Transverse colon (tissue), 4 donors: ENCODE data around the gene LRP5. TPM values are rescaled to one million over a fixed set of nuclear protein-coding genes. Genes with fewer than 3 reads are reported as not detected.
A peak's percentile ranks its signal among the peaks of the same experiment; 100 is the strongest.

ENCODE experiments used
- DNase-seq: peaks from one replicate; pipeline ENCODE4 v3.0.0-alpha.2; 2019
- H3K27ac ChIP-seq, 4 donors: fragments of 200-600 bp; sonication (generic); 2 replicates each; pipeline ENCODE4 v1.5.1; 2016 to 2018; ENCODE audit warnings: inconsistent platforms in 4 of 4
- H3K27me3 ChIP-seq: fragments of 200-600 bp; sonication (generic); 2 replicates; pipeline ENCODE4 v1.5.1; 2017; ENCODE audit warnings: inconsistent platforms
- H3K36me3 ChIP-seq, 4 donors: fragments of 200-600 bp; sonication (generic); 2 replicates each; pipeline ENCODE4 v1.5.1; 2017 to 2019; ENCODE audit warnings: inconsistent platforms in 4 of 4
- H3K4me1 ChIP-seq, 4 donors: fragments of 200-600 bp; sonication (generic); 2 replicates each; pipeline ENCODE4 v1.5.1; 2017 to 2020; ENCODE audit warnings: inconsistent platforms in 4 of 4
- H3K4me3 ChIP-seq, 4 donors: fragments of 200-600 bp; sonication (generic); 1 replicate in 1 of 4; 2 replicates in 3 of 4; pipeline versions ENCODE4 v1.5.1 to v1.6.1; 2017 to 2019; ENCODE audit warnings: inconsistent platforms in 4 of 4
- H3K9me3 ChIP-seq, 2 donors: fragments of 200-600 bp; sonication (generic); 2 replicates each; pipeline ENCODE4 v1.5.1; 2017 to 2019; ENCODE audit warnings: inconsistent platforms in 2 of 2
- CTCF ChIP-seq, 5 experiments: fragments of 200-600 bp in 3 of 5; fragments of 450-650 bp in 2 of 5; sonication (generic) in 3 of 5; IDR thresholded peaks; 1 replicate in 2 of 5; 2 replicates in 3 of 5; pipeline ENCODE4 v1.5.1; 2016 to 2017; ENCODE audit warnings: antibody characterized with exemption in 5 of 5, inconsistent platforms in 3 of 5, mild to moderate bottlenecking in 2 of 5, moderate library complexity in 1 of 5
- EP300 ChIP-seq: sonication (generic); formaldehyde crosslinking; IDR thresholded peaks from one replicate; pipeline ENCODE4 v1.6.1; 2017; ENCODE audit warnings: antibody characterized with exemption, low read depth
- POLR2A ChIP-seq: fragments of 450-650 bp; IDR thresholded peaks from one replicate; pipeline ENCODE4 v1.6.1; 2016; ENCODE audit warnings: antibody characterized with exemption, mild to moderate bottlenecking, moderate library complexity
- POLR2AphosphoS5 ChIP-seq, 3 donors: sonication (generic); formaldehyde crosslinking; IDR thresholded peaks; one replicate each; pipeline ENCODE4 v1.6.1; 2016; ENCODE audit warnings: antibody characterized with exemption in 3 of 3
- WGBS, 2 donors: methylation state at CpG; one replicate each; pipeline ENCODE4 v1.1.5; 2018; ENCODE audit warnings: low coverage in 1 of 2; 5-methylcytosine and 5-hydroxymethylcytosine counted together
- in situ Hi-C, 4 donors: fragments of 200-750 bp; cut with MboI; loops; one replicate each; pipeline versions ENCODE4 v1.15.0 to v1.15.1; 2017; ENCODE audit warnings: low sequenced_read_pairs in 3 of 4, low pct_ligation_motif_present in 1 of 4, low pct_unique_long_range_greater_than_20kb in 1 of 4
- intact Hi-C: fragments of 100-400 bp; cut with DNase I; formaldehyde crosslinking; loops from one replicate; pipeline ENCODE4 v1.15.1; 2023; ENCODE audit warnings: low total_unique reads
- total RNA-seq, 4 donors: library from RNA; depleted of rRNA; stranded (reverse); fragments of >200 nt; gene quantifications; one replicate each; pipeline ENCODE4 v1.1.0, GENCODE V29; 2016

The LRP5 gene
- total RNA-seq, 4 donors from 2014 or later = 72.6 to 138 (median 82.3) TPM

GRCh38 chr11:68469642-68470041, 157.3 kb downstream of the LRP5 start:
- Histone ChIP-seq H3K36me3 (no peaks in the 10 kb centered on the region), H3K4me1 (peaks cover 47 to 89% (median 83%) of the 10 kb centered on the region in 4 donors), H3K27me3 (no peaks in the 10 kb centered on the region), H3K27ac (peak overlapping the region; percentile 5 to 40 (median 30)), H3K4me3 (no peak overlapping the region), H3K9me3 (no peaks in the 10 kb centered on the region)
- no peak for DNase-seq
- intact Hi-C loops = no loop called here
- TF ChIP-seq POLR2AphosphoS5 (IDR thresholded peaks at IDR 0.05) (no peak), CTCF (IDR thresholded peaks at IDR 0.05) (no peak), POLR2A (no peak), EP300 (no peak)
- WGBS, 2 donors = 17 to 78% methylated on average over 1 of the region's 1 CpG
- in situ Hi-C loops = no loop called here

- no peak for DNase-seq
- TF ChIP-seq EP300 = no peak
- TF ChIP-seq CTCF (IDR thresholded peaks at IDR 0.05) = no peak
- TF ChIP-seq POLR2AphosphoS5 (IDR thresholded peaks at IDR 0.05) = no peak
- no peak for TF ChIP-seq POLR2A
- Histone ChIP-seq H3K4me1 (peaks cover 41 to 84% (median 78%) of the 10 kb centered on the region in 4 donors), H3K9me3 (no peaks in the 10 kb centered on the region), H3K27ac (no peak overlapping the region), H3K27me3 (no peaks in the 10 kb centered on the region), H3K4me3 (no peak overlapping the region), H3K36me3 (no peaks in the 10 kb centered on the region)
- in situ Hi-C loops = no loop called here
- intact Hi-C loops = no loop called here
- 93 to 94% methylated on average over 4 of the region's 4 CpGs for WGBS, 2 donors
These were observed 158.0 kb downstream of the LRP5 start for GRCh38 chr11:68470304-68470811.

GRCh38 chr11:68471360-68472340, 159.3 kb downstream of the LRP5 start:
- Histone ChIP-seq H3K27ac (no peak overlapping the region), H3K27me3 (no peaks in the 10 kb centered on the region), H3K9me3 (no peaks in the 10 kb centered on the region), H3K4me3 (no peak overlapping the region), H3K36me3 (no peaks in the 10 kb centered on the region), H3K4me1 (peaks cover 39 to 77% (median 70%) of the 10 kb centered on the region in 4 donors)
- no peak for TF ChIP-seq POLR2A
- TF ChIP-seq EP300 = no peak
- TF ChIP-seq POLR2AphosphoS5 (IDR thresholded peaks at IDR 0.05) = no peak
- TF ChIP-seq CTCF (IDR thresholded peaks at IDR 0.05) = no peak
- 72 to 81% methylated on average over 12 to 17 of the region's 17 CpGs for WGBS, 2 donors
- in situ Hi-C loops (no loop called here), intact Hi-C loops (no loop called here)
- DNase-seq = no peak

- Histone ChIP-seq H3K4me1 (peaks cover 39 to 75% (median 63%) of the 10 kb centered on the region in 4 donors), H3K9me3 (no peaks in the 10 kb centered on the region), H3K36me3 (no peaks in the 10 kb centered on the region), H3K4me3 (no peak overlapping the region), H3K27me3 (no peaks in the 10 kb centered on the region), H3K27ac (no peak overlapping the region)
- no peak for DNase-seq
- in situ Hi-C loops (no loop called here), intact Hi-C loops (no loop called here)
- 98 to 100% methylated on average over 1 to 2 of the region's 2 CpGs for WGBS, 2 donors
- TF ChIP-seq EP300 = no peak
- TF ChIP-seq CTCF (IDR thresholded peaks at IDR 0.05) = no peak
- TF ChIP-seq POLR2A = no peak
- no peak for TF ChIP-seq POLR2AphosphoS5 (IDR thresholded peaks at IDR 0.05)
These were observed 160.4 kb downstream of the LRP5 start for GRCh38 chr11:68472778-68473177.
